ENCODE results near the gene IGF2. TPM values are rescaled to one million over a fixed set of nuclear protein-coding genes. Genes with fewer than 3 reads are reported as not detected.

Gene IGF2
- total and polyA plus RNA-seq, 2 of the 8 experiments (the other 6 are each of a cell fraction or from before 2014, with no cell fraction given): 0.74 to 1.5 TPM

DNA sequence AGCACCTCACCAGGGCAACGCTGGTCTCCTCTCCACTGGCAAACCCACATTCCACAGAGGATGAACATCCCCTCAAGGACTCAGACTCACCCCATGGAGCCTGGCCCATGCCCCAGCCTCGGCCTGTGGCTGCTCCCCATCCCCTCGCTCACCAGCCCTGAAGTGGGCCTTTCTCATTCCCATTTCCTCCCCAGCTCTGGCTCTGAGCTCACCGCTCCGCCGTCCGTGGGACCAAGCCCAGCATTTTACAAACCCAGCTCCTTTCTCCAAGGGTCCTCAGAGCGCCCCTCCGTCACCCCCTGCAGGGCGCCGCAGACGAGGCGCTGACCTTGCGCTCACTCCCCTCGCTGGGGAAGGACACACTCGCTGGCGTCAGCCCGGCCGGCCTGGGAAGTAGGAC lies 6.9 kb upstream of the IGF2 start:
- H2AK5ac ChIP-seq (ENCODE audit: low read depth, low read length): no peak overlapping the region
- no peak overlapping the region for H3K27ac ChIP-seq (ENCODE audit: low read depth, low read length)
- no peak overlapping the region; the same call in 1 of the 2 replicates for H4K8ac ChIP-seq (ENCODE audit: extremely low read depth, insufficient read depth, low read length)
- H3K79me2 ChIP-seq (ENCODE audit: control insufficient read depth in 1 of 2, insufficient read depth in 2 of 2, low read length in 2 of 2): no peaks in the 10 kb centered on the region
- peaks cover 72 to 91% (median 86%) of the 10 kb centered on the region in 4 experiments for H3K27me3 ChIP-seq (replicated peaks in 1 of 4; ENCODE audit: control insufficient read depth in 3 of 4, extremely low read depth in 1 of 4, insufficient read depth in 3 of 4, low read length in 3 of 4)
- no peak overlapping the region for H3K4ac ChIP-seq (replicated peaks; ENCODE audit: insufficient read length, low read depth, low read length)
- H2BK120ac ChIP-seq (replicated peaks; ENCODE audit: low read depth, low read length): no peak overlapping the region
- H3K14ac ChIP-seq (ENCODE audit: insufficient read length): no peak overlapping the region
- H3K23me2 ChIP-seq (ENCODE audit: low read depth, low read length): no peaks in the 10 kb centered on the region; the same call in 1 of the 2 replicates
- no peak overlapping the region for H4K91ac ChIP-seq (replicated peaks; ENCODE audit: insufficient read length, low read length)
- H4K20me1 ChIP-seq (replicated peaks in 1 of 2; ENCODE audit: control insufficient read depth in 1 of 2, insufficient read depth in 2 of 2, low read length in 2 of 2): peaks cover 10 to 12% of the 10 kb centered on the region in 2 experiments
- ChIA-PET CTCF (ENCODE audit: partially characterized antibody) (interaction anchor here (0.9 to 18.5 kb wide), 14 partner anchors 8 to 520 kb away, joined by 3 to 551 read pairs (median 135); partner anchors contain the start of genes IGF2, INS, MRPL23 and SYT8), POLR2A (ENCODE audit: partially characterized antibody) (interaction anchor here (0.6 kb wide), 1 partner anchor 430 kb away, joined by 3 read pairs; no protein-coding TSS in a partner anchor)
- no peak overlapping the region for H4K5ac ChIP-seq (ENCODE audit: insufficient read length, low read depth, low read length)
- H2BK5ac ChIP-seq (ENCODE audit: low read depth, low read length): no peak overlapping the region
- H3K79me1 ChIP-seq (ENCODE audit: low read depth, low read length): no peaks in the 10 kb centered on the region
- 29% methylated on average over 19 of the region's 19 CpGs; no CpG with 5 or more reads in 1 of the 2 experiments for WGBS, 2 experiments (ENCODE audit: extremely low coverage in 1 of 2, insufficient coverage in 1 of 2, insufficient read length in 1 of 2, insufficient replicate concordance in 2 of 2, low coverage in 1 of 2, low lambda C conversion rate in 2 of 2, missing lambda C conversion rate in 1 of 2)
- H3K18ac ChIP-seq (ENCODE audit: extremely low read depth, low read length): no peak overlapping the region
- DNase-seq (ENCODE audit: low read depth in 1 of 2, low spot score in 2 of 2) (no peak), FAIRE-seq (no peak)
- no peak overlapping the region for H2BK15ac ChIP-seq (ENCODE audit: low read length)
- no peak overlapping the region for H3K56ac ChIP-seq (replicated peaks; ENCODE audit: insufficient read length, low read depth, low read length)
- no peak overlapping the region for H3K23ac ChIP-seq (ENCODE audit: insufficient read length)
- no peak overlapping the region for H2AFZ ChIP-seq (ENCODE audit: low read length)
- 0 out of 8 replicates have a peak overlapping the region, but pooled peaks of 1 of the 4 experiments have one; percentile 25 for H3K4me3 ChIP-seq (ENCODE audit: extremely low read depth in 1 of 4, insufficient read depth in 2 of 4, low read depth in 3 of 4, low read length in 4 of 4)
- H3K4me1 ChIP-seq (replicated peaks in 1 of 4; ENCODE audit: control insufficient read depth in 3 of 4, insufficient read depth in 4 of 4, low read length in 3 of 4): peaks cover 0 to 7% (median 4%) of the 10 kb centered on the region in 4 experiments; a peak in 5 of 7 replicates
- H3K9me3 ChIP-seq (ENCODE audit: insufficient read depth in 2 of 2, low read depth in 1 of 2, low read length in 1 of 2): no peaks in the 10 kb centered on the region
- no peak overlapping the region for H2BK20ac ChIP-seq (ENCODE audit: low read length)
- no peak overlapping the region; the same call in 1 of the 2 replicates for H2BK12ac ChIP-seq (ENCODE audit: low read depth, low read length)
- H3K9ac ChIP-seq (replicated peaks in 1 of 4; ENCODE audit: extremely low read depth in 1 of 4, low read depth in 3 of 4, low read length in 3 of 4): no peak overlapping the region
- peak overlapping the region in 1 of 2 experiments; percentile 43; a peak in 3 of 4 replicates for H3K4me2 ChIP-seq (ENCODE audit: insufficient read depth in 1 of 2, low read depth in 2 of 2, low read length in 2 of 2)
- TF ChIP-seq EZH2 (IDR thresholded peaks at IDR 0.05; ENCODE audit: low read depth, low read length, severe bottlenecking) (peak; percentile 2), SUZ12 (IDR thresholded peaks at IDR 0.05; ENCODE audit: low read length) (peak; percentile 21; the same call in 1 of the 2 replicates), RAD21 (IDR thresholded peaks at IDR 0.05 in 1 of 2, conservative IDR thresholded peaks at IDR 0.05 in 1 of 2; ENCODE audit: low read depth in 2 of 2, low read length in 2 of 2) (no peak)
- no peaks in the 10 kb centered on the region; a peak in 1 of 8 replicates for H3K36me3 ChIP-seq (ENCODE audit: control insufficient read depth in 2 of 4, insufficient read depth in 4 of 4, low read length in 3 of 4)

Measured in H1 (cell line).